Right lobe of liver (tissue), 6 donors: Measurements from ENCODE around the gene NFIB. TPM values are rescaled to one million over a fixed set of nuclear protein-coding genes. Genes with fewer than 3 reads are reported as not detected.

ENCODE experiments used
- ATAC-seq, 4 donors: fragments of 200-7000 bp; cut with Tn5 transposase; one replicate each; pipeline ENCODE4 v1.9.1; 2020; ENCODE audit warnings: mild to moderate bottlenecking in 4 of 4, moderate library complexity in 4 of 4
- DNase-seq, 3 donors: peaks; one replicate each; pipeline ENCODE4 v3.0.0-alpha.2; 2020
- H3K27ac ChIP-seq, 3 donors: fragments of 200-600 bp; one replicate each; pipeline ENCODE4 v1.8.0; 2022
- H3K27me3 ChIP-seq, 2 donors: fragments of 200-600 bp; one replicate each; pipeline ENCODE4 v1.8.0; 2022
- H3K36me3 ChIP-seq, 4 donors: fragments of 200-600 bp; sonication (generic) in 1 of 4; one replicate each; pipeline versions ENCODE4 v1.5.1 to v1.8.0; 2017 to 2022; ENCODE audit warnings: control low read depth in 1 of 4
- H3K4me1 ChIP-seq, 4 donors: fragments of 200-600 bp; sonication (generic) in 1 of 4; one replicate each; pipeline versions ENCODE4 v1.5.1 to v1.8.0; 2017 to 2022; ENCODE audit warnings: control low read depth in 1 of 4
- H3K4me3 ChIP-seq, 3 donors: fragments of 200-600 bp; one replicate each; pipeline ENCODE4 v1.8.0; 2022
- H3K9me3 ChIP-seq, 4 donors: fragments of 200-600 bp; sonication (generic) in 1 of 4; one replicate each; pipeline versions ENCODE4 v1.5.1 to v1.8.0; 2017 to 2022; ENCODE audit warnings: control low read depth in 1 of 4
- POLR2A ChIP-seq: fragments of 450-650 bp; IDR thresholded peaks from one replicate; pipeline ENCODE4 v1.6.1; 2017; ENCODE audit warnings: antibody characterized with exemption, mild to moderate bottlenecking
- WGBS: methylation state at CpG from one replicate; pipeline ENCODE4 v1.1.6; 2018; ENCODE audit warnings: low coverage, low lambda C conversion rate; ENCODE audit not compliant: insufficient coverage; ENCODE audit errors: missing lambda C conversion rate; 5-methylcytosine and 5-hydroxymethylcytosine counted together
- intact Hi-C, 2 donors: fragments of 100-400 bp; cut with DNase I; formaldehyde crosslinking; loops; one replicate each; pipeline versions ENCODE4 v1.11.2 to v1.14.1; 2022
- total RNA-seq, 6 experiments: library from RNA; depleted of rRNA in 2 of 6; stranded (reverse); fragments of >200 nt in 2 of 6; fragmentation: NEBNext Ultra II Directional in 3 of 6; extraction: Animal tissue kit (Norgen Biotek cat#: 25700) in 3 of 6; gene quantifications; one replicate each; pipeline versions ENCODE4 v1.1.0 to v1.2.4, GENCODE V29; 2016 to 2023
- TF ChIP-seq, protein P1 (sequence below), 4 donors: fragments of 200-600 bp in 3 of 4; fragments of 450-650 bp in 1 of 4; IDR thresholded peaks; one replicate each; pipeline versions ENCODE4 v1.5.1 to v1.8.0; 2016 to 2022; ENCODE audit warnings: antibody characterized with exemption in 4 of 4, mild to moderate bottlenecking in 2 of 4
- donor health status: DM: no; HTN: yes; CAD: no.
- donor health status: DM: no; HTN: no; CAD: no.
- donor health status: DM: no; HTN: no; CAD: no.
- donor health status: DM: no; HTN: yes; CAD: no.
- donor health status: DM: no; HTN: yes; CAD: no.

Gene NFIB
- total RNA-seq, 6 experiments from 2014 or later = 23.0 to 45.3 (median 39.6) TPM

DNA sequence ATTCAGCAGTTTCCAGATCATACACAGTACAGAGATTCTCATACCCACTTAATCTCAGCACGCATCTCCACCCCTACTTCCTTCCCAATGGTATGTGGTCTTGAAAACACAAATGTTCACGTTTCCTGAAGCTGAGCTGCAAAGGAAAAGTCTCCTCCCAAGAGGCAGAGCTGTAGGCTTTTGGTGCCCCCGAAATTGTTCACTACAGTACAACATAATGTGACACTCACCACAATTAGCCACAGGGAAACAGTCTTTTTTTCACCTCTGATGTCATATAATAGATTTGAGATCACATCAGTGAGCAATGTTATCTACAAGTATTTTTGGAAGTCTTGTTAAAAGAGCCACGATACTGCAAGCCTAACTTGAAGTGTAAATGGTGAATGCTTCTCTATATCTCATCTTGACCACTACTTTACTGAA, 40.2 kb downstream of the NFIB start:
- no peaks in the 10 kb centered on the region for H3K36me3 ChIP-seq
- intact Hi-C loops = no loop called here
- 37% methylated on average over 4 of the region's 4 CpGs for WGBS
- ATAC-seq = peak in 1 of 4 donors; percentile 2
- peaks cover 0 to 51% (median 10%) of the 10 kb centered on the region in 4 donors for H3K4me1 ChIP-seq
- TF ChIP-seq, protein P1, sequence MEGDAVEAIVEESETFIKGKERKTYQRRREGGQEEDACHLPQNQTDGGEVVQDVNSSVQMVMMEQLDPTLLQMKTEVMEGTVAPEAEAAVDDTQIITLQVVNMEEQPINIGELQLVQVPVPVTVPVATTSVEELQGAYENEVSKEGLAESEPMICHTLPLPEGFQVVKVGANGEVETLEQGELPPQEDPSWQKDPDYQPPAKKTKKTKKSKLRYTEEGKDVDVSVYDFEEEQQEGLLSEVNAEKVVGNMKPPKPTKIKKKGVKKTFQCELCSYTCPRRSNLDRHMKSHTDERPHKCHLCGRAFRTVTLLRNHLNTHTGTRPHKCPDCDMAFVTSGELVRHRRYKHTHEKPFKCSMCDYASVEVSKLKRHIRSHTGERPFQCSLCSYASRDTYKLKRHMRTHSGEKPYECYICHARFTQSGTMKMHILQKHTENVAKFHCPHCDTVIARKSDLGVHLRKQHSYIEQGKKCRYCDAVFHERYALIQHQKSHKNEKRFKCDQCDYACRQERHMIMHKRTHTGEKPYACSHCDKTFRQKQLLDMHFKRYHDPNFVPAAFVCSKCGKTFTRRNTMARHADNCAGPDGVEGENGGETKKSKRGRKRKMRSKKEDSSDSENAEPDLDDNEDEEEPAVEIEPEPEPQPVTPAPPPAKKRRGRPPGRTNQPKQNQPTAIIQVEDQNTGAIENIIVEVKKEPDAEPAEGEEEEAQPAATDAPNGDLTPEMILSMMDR (IDR thresholded peaks at IDR 0.05) = no peak
- TF ChIP-seq POLR2A = no peak
- H3K27me3 ChIP-seq = no peaks in the 10 kb centered on the region
- H3K27ac ChIP-seq = peak overlapping the region in 1 of 3 donors; percentile 6
- DNase-seq = no peak
- no peak overlapping the region for H3K4me3 ChIP-seq
- no peaks in the 10 kb centered on the region for H3K9me3 ChIP-seq

GRCh38 chr9:14272927-14273528, 40.9 kb downstream of the NFIB start:
- no peak overlapping the region for H3K4me3 ChIP-seq

DNA sequence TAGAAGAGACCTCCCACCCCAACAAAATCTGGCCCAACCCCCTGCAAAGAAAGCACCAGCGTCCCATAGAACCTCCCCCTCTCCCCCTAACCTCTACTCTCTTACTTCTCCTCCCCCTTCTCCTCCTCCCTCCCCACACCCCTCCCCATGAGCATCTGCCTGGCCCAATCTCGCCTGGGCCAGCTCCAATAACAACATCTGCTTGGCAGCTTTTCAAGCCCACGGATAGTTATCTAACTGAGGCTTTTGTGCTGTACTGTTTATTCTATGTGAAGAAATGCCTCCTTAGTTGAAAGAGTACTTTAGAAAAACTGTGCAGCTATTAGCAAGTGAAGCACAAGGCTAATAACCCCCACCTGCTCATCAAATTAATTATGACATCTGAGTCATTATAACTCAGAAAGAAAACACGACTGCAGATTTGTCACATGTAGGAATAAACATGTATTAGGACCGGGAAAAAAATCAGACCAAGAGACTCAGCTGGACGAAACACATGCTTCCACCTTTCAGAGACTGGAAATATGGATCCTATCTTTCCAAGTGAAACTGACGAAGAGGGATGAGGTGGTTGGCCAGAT, 42.8 kb downstream of the NFIB start:
- intact Hi-C loops = no loop called here
- peak; percentile 72 to 92 (median 84) for ATAC-seq
- Histone ChIP-seq H3K27me3 (no peaks in the 10 kb centered on the region), H3K4me3 (no peak overlapping the region), H3K4me1 (peaks cover 0 to 51% (median 10%) of the 10 kb centered on the region in 4 donors), H3K36me3 (no peaks in the 10 kb centered on the region), H3K9me3 (no peaks in the 10 kb centered on the region), H3K27ac (no peak overlapping the region)
- DNase-seq = peak; percentile 41 to 80 (median 69)
- WGBS = 14% methylated on average over 6 of the region's 7 CpGs
- TF ChIP-seq, protein P1 (IDR thresholded peaks at IDR 0.05) = no peak
- no peak for TF ChIP-seq POLR2A

More at GRCh38 chr9:14272927-14273528, 40.9 kb downstream of the NFIB start:
- intact Hi-C loops = no loop called here
- Histone ChIP-seq H3K9me3 (no peaks in the 10 kb centered on the region), H3K27ac (peak overlapping the region in 2 of 3 donors; percentile 6 to 13), H3K27me3 (no peaks in the 10 kb centered on the region), H3K36me3 (no peaks in the 10 kb centered on the region), H3K4me1 (peaks cover 0 to 51% (median 10%) of the 10 kb centered on the region in 4 donors)
- DNase-seq (no peak), ATAC-seq (peak; percentile 49 to 67 (median 60))
- WGBS = 21% methylated on average over 7 of the region's 7 CpGs
- TF ChIP-seq POLR2A = no peak
- TF ChIP-seq, protein P1 (IDR thresholded peaks at IDR 0.05) = no peak

GRCh38 chr9:14270358-14271092, 43.4 kb downstream of the NFIB start:
- Histone ChIP-seq H3K27ac (no peak overlapping the region), H3K9me3 (no peaks in the 10 kb centered on the region), H3K4me1 (peaks cover 0 to 48% (median 10%) of the 10 kb centered on the region in 4 donors), H3K27me3 (no peaks in the 10 kb centered on the region), H3K36me3 (no peaks in the 10 kb centered on the region), H3K4me3 (no peak overlapping the region)
- WGBS = 80% methylated on average over 1 of the region's 4 CpGs
- ATAC-seq (peak in 3 of 4 donors; percentile 5 to 13 (median 6)), DNase-seq (no peak)
- intact Hi-C loops = no loop called here
- TF ChIP-seq POLR2A = no peak
- TF ChIP-seq, protein P1 (IDR thresholded peaks at IDR 0.05) = no peak
